ENCODE results near the gene PRRX2.

DNA sequence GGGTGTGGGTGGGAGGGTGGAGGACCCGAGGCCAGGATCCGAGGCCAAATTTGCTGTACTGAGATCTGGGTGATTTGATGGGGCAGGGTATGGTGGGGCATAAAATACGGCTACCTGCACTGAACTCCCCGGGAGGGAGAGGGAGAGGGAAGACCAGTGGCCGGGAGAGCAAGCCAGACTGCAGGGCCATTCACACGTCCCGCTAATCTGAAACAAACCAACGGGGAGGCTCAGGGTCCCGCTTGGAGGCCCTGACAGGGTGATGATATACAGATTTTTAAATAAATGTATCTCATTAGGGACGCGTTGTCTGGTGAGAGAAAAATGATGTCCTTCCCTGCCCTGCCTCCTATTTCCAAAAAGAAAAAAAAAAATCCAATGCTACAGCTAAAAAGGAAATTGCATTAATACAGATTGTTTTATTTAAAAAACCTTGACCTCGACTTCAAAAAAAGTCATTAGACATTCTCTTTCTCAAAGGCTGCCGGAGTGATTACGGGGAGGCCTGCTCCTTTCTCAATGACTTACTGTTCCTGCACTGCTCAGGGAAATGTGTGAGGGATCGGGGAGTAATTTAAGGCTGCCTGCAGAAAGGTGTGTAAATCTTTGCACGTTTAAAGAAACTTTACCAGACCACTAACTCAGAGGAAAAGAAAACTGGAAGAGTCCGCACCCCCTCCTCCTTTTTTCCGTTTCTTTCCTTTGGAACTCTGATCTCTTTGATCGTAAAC is 11.5 kb upstream of the PRRX2 start:
- TF ChIP-seq TAF1 (conservative IDR thresholded peaks at IDR 0.05), result no peak
- TF ChIP-seq, protein P1, sequence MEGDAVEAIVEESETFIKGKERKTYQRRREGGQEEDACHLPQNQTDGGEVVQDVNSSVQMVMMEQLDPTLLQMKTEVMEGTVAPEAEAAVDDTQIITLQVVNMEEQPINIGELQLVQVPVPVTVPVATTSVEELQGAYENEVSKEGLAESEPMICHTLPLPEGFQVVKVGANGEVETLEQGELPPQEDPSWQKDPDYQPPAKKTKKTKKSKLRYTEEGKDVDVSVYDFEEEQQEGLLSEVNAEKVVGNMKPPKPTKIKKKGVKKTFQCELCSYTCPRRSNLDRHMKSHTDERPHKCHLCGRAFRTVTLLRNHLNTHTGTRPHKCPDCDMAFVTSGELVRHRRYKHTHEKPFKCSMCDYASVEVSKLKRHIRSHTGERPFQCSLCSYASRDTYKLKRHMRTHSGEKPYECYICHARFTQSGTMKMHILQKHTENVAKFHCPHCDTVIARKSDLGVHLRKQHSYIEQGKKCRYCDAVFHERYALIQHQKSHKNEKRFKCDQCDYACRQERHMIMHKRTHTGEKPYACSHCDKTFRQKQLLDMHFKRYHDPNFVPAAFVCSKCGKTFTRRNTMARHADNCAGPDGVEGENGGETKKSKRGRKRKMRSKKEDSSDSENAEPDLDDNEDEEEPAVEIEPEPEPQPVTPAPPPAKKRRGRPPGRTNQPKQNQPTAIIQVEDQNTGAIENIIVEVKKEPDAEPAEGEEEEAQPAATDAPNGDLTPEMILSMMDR (IDR thresholded peaks at IDR 0.05; ENCODE audit: low read depth, low read length, missing input control), result no peak
- TF ChIP-seq GABPA (IDR thresholded peaks at IDR 0.05 in 1 of 2, conservative IDR thresholded peaks at IDR 0.05 in 1 of 2), result no peak
- no peak for TF ChIP-seq NR2F2 (IDR thresholded peaks at IDR 0.05)
- TF ChIP-seq, protein P2, sequence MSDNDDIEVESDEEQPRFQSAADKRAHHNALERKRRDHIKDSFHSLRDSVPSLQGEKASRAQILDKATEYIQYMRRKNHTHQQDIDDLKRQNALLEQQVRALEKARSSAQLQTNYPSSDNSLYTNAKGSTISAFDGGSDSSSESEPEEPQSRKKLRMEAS (IDR thresholded peaks at IDR 0.05), result no peak
- no peak for TF ChIP-seq JUND (IDR thresholded peaks at IDR 0.05)
- TF ChIP-seq, protein P3, sequence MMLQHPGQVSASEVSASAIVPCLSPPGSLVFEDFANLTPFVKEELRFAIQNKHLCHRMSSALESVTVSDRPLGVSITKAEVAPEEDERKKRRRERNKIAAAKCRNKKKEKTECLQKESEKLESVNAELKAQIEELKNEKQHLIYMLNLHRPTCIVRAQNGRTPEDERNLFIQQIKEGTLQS (IDR thresholded peaks at IDR 0.05), result no peak
- no peak for TF ChIP-seq RXRA (IDR thresholded peaks at IDR 0.05)
- TF ChIP-seq, protein P4, sequence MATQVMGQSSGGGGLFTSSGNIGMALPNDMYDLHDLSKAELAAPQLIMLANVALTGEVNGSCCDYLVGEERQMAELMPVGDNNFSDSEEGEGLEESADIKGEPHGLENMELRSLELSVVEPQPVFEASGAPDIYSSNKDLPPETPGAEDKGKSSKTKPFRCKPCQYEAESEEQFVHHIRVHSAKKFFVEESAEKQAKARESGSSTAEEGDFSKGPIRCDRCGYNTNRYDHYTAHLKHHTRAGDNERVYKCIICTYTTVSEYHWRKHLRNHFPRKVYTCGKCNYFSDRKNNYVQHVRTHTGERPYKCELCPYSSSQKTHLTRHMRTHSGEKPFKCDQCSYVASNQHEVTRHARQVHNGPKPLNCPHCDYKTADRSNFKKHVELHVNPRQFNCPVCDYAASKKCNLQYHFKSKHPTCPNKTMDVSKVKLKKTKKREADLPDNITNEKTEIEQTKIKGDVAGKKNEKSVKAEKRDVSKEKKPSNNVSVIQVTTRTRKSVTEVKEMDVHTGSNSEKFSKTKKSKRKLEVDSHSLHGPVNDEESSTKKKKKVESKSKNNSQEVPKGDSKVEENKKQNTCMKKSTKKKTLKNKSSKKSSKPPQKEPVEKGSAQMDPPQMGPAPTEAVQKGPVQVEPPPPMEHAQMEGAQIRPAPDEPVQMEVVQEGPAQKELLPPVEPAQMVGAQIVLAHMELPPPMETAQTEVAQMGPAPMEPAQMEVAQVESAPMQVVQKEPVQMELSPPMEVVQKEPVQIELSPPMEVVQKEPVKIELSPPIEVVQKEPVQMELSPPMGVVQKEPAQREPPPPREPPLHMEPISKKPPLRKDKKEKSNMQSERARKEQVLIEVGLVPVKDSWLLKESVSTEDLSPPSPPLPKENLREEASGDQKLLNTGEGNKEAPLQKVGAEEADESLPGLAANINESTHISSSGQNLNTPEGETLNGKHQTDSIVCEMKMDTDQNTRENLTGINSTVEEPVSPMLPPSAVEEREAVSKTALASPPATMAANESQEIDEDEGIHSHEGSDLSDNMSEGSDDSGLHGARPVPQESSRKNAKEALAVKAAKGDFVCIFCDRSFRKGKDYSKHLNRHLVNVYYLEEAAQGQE (IDR thresholded peaks at IDR 0.05), result no peak
- TF ChIP-seq YY1 (IDR thresholded peaks at IDR 0.05), result no peak
- TF ChIP-seq RAD21 (IDR thresholded peaks at IDR 0.05), result no peak

All from liver (tissue), 3 donors.